Kidney epithelial cell (primary cell): ENCODE data around the gene STAT5B. TPM values are rescaled to one million over a fixed set of nuclear protein-coding genes. Genes with fewer than 3 reads are reported as not detected.

ENCODE experiments used
- DNase-seq: peaks from one replicate; pipeline ENCODE4 v3.0.0-alpha.2; 2010; ENCODE audit warnings: low read depth
- H3K27me3 ChIP-seq: 2 replicates; pipeline ENCODE4 v1.6.0; 2011; ENCODE audit warnings: low read length; ENCODE audit not compliant: control insufficient read depth, insufficient read depth
- H3K36me3 ChIP-seq: 2 replicates; pipeline ENCODE4 v1.5.1; 2011; ENCODE audit warnings: low read length; ENCODE audit not compliant: control insufficient read depth, insufficient read depth
- H3K4me3 ChIP-seq: 2 replicates; pipeline ENCODE4 v1.5.1; 2011; ENCODE audit warnings: low read depth, mild to moderate bottlenecking, control low read depth, low read length
- CTCF ChIP-seq: IDR thresholded peaks from 2 replicates; pipeline ENCODE4 v1.5.1; 2011; ENCODE audit warnings: mild to moderate bottlenecking, moderate library complexity, low read length, control low read depth, inconsistent platforms; ENCODE audit not compliant: insufficient read depth, poor library complexity, severe bottlenecking
- total RNA-seq: library from RNA; depleted of rRNA; stranded (reverse); fragments of >200 nt; gene quantifications from 2 replicates; pipeline ENCODE4 v1.2.3, GENCODE V29; 2015

The STAT5B gene
- total RNA-seq, 1 donor from 2014 or later, result 27.5 TPM

- TF ChIP-seq CTCF, result no peak
- peak; percentile 57 for DNase-seq
- peak within 1 kb of the TSS; percentile 67 for H3K4me3 ChIP-seq
Measured at GRCh38 chr17:42193969-42194899, 82.0 kb downstream of the STAT5B start, which contains the start of gene GHDC. GHDC (minus strand) TSS chr17:42194494; CDS start chr17:42193581, 913 bp downstream.

GRCh38 chr17:42193216-42193968 lies 82.8 kb downstream of the STAT5B start:
- H3K27me3 ChIP-seq, result no peaks in the 10 kb centered on the region
- no peak for TF ChIP-seq CTCF
- H3K36me3 ChIP-seq, result no peaks in the 10 kb centered on the region
- peak overlapping the region; percentile 67 for H3K4me3 ChIP-seq
- no peak for DNase-seq

More at GRCh38 chr17:42193969-42194899, 82.0 kb downstream of the STAT5B start, which contains the start of gene GHDC:
- H3K27me3 ChIP-seq, result no peaks in the 10 kb centered on the region
- no peaks in the 10 kb centered on the region for H3K36me3 ChIP-seq

- no peaks in the 10 kb centered on the region for H3K27me3 ChIP-seq
- H3K4me3 ChIP-seq, result no peak overlapping the region
- no peak for TF ChIP-seq CTCF
- DNase-seq, result no peak
- H3K36me3 ChIP-seq, result no peaks in the 10 kb centered on the region
Measured at GRCh38 chr17:42192189-42193126, 83.7 kb downstream of the STAT5B start.

GRCh38 chr17:42191275-42191608 lies 84.9 kb downstream of the STAT5B start:
- DNase-seq, result no peak
- H3K36me3 ChIP-seq, result no peaks in the 10 kb centered on the region
- no peak for TF ChIP-seq CTCF
- H3K27me3 ChIP-seq, result no peaks in the 10 kb centered on the region
- H3K4me3 ChIP-seq, result no peak overlapping the region

GRCh38 chr17:42190491-42191274 lies 85.5 kb downstream of the STAT5B start:
- TF ChIP-seq CTCF, result no peak
- no peak for DNase-seq
- H3K27me3 ChIP-seq, result no peaks in the 10 kb centered on the region
- no peak overlapping the region for H3K4me3 ChIP-seq
- no peaks in the 10 kb centered on the region for H3K36me3 ChIP-seq
